EH (cell line): ENCODE measurements around the gene ESPN.
"Not testable (repeated sequence)": the region's sequence is repeated elsewhere in the genome, so short reads cannot be mapped to it uniquely, and the experiment has no call there.

Experiments used
- DNase-seq: peaks from one replicate; pipeline ENCODE4 v3.0.0-alpha.2; 2015; ENCODE audit warnings: low read depth

Gene ESPN

DNA sequence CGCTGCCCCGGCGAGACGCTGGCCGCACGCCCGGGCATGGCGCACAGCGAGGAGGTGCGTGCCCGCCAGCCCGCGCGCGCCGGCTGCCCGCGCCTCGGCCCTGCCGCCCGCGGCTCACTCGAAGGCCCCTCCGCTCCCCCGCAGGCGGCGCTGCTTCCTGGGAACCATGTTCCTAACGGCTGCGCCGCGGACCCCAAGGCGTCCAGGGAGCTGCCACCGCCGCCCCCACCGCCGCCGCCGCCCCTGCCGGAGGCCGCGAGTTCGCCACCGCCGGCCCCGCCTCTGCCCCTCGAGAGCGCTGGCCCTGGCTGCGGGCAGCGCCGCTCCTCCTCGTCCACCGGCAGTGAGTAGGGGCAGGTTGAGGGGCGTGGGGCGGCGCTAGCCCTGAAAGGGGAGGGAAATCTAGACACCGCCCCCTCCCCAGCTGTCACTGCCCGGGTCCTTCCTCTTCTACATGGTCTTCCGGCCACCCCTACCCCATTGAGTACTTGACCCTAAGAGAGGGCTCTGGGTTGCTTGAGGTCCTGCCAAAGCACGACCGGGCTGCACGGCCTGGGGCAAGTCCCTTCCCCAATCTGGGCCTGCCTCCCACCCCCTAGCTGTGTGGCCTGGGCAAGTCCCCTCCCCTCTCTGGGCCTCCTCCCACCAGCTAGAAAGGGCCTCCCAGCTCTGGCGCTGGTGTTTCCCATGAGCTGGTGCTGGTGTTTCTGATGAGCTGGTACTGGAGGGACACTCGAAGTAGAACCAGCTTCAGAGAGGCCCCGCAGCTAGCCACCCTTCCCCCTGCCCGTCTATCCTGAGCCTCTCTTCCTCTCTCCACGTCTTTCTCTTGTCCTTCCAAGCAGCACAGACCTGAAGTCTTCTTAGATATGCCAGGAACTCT lies 24.4 kb downstream of the ESPN start:
- DNase-seq = peak; percentile 25

GRCh38 chr1:6450005-6450450 lies 25.5 kb downstream of the ESPN start:
- no peak for DNase-seq

DNA sequence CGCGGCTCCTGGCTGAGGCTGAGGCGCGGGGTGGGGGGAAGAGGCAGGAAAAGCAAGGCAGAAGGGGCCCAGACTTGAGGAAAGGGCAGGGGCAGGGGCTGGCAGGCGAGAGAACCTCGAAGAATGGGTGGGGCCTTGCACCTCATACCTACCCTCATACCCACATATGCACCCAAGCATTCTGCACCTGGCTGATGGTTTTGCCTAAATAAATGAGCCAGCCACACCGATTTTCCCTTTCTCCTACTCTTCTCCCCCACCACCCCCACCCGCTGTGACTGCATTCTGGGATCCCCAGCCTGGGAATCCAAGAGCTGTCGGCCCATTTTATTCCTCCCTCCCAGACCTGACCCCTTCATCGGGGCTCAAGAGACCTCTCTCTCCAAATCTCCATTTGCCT lies 25.9 kb downstream of the ESPN start:
- DNase-seq = not testable (repeated sequence)

- DNase-seq = no peak
Measured at GRCh38 chr1:6450943-6451373, 26.4 kb downstream of the ESPN start.

DNA sequence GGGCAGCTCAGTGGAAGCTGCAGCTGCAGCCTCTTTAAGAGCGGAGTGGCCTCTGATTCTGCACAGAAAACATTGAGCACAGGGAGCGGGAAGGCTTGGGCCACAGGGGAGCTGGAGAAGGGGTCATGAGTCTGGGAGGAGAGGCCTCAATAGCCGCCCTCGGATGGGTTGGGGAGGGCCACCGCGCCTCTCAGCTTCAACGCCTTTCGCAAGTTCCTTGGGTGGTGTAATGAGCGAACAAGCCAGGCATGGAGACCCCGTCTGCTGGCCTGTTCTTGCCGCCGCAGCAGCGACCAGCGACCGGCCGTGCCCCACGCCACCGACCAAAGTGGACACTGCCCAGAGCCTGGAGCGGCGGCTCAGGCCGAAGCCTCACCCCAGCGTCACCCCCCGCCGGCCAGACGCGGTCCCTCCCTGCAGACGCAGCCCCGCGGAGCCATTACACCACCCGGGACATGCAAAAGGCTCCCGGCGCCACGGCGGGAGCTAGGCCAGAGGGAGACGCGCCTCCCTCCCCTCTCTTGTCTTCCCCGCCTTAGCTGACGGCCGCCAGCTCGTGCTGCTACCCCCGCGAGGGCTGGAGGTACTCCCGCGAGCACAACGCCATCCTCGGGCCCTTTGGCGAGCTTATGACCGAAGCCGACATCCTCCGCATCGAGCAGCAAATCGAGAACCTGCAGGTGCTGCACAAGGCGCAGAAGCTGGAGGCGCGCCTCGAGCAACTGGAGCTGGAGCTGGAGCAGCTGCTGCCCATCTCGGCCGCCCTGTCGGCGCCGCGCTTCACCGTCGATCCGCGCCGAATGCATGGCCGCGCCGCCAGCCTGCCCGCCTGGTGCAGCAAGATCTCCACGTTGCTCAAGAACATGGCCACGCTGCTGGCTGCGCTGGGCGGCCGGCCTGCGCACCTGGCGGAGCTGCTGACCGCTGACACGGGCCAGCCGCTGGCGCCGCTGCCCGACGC lies 29.6 kb downstream of the ESPN start:
- not testable (repeated sequence) for DNase-seq

- no peak for DNase-seq
Measured at GRCh38 chr1:6454856-6455751, 30.5 kb downstream of the ESPN start.

DNA sequence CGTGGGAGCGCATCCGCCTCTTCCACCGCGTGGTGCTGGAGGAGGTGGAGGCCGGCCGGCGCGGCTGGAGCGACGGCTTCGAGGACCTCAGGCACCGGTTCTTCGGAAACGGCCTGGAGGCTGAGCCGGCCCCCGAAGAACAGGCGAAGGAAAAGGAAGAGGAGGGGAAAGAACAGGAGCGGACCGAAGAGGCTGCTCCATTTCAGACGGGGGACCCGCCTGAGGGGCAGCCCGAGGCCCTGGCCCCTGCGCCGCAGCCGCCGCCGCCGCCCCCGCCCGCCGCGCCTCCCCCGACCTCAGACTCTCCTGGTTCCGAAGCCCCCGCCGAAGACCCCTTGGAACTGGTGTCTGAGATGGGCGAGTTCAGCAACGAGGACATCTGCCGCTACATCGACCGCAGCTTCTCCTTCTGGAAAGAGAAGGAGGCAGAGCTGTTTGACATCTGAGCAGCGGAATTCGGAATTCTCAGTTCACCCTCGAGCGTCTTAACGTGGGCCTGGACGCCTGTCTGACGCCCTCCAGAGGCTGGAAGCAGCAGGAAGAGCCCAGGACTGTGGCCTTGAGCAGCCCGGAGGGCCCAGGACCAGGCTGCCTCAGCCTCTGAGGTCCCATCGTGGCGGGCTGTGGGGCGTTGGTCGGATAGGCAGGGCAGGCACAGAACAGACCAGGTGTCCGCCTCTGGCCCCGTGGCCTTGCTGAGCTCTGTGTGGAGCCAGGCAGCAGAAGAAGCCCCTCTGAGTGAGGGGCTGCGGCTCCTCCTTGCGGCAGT lies 31.4 kb downstream of the ESPN start:
- not testable (repeated sequence) for DNase-seq

DNA sequence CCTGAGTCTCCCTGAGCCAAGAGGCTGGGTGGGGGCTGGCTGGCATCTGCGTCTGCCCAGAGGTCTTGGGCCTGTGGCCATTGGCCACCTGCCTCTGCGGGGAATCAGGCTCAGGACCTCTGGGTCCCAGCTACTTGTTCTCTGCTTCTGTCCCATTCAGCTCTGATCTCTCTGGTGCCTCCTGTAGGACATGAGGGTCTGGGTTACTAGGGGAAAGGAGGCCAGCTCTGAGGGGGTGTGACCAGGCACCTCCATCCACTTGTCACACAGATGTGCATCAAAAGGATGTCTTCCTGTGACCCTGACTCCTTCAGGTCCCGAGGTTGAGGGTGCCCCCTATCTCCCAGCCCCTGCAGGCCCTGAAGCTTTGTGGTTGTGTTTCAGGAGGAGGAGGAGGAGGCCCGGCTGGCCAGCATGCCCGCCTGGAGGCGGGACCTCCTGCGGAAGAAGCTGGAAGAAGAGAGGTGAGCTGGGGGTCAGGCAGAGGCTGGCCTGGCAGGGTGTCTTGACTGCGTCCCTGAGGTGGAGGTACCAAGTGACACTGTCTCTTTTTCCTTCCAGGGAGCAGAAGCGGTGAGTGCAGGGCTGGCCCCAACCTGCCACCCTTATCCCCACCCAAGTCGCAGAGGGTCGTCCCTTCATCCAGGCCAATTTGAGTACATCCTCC lies 32.4 kb downstream of the ESPN start:
- DNase-seq = no peak

DNA sequence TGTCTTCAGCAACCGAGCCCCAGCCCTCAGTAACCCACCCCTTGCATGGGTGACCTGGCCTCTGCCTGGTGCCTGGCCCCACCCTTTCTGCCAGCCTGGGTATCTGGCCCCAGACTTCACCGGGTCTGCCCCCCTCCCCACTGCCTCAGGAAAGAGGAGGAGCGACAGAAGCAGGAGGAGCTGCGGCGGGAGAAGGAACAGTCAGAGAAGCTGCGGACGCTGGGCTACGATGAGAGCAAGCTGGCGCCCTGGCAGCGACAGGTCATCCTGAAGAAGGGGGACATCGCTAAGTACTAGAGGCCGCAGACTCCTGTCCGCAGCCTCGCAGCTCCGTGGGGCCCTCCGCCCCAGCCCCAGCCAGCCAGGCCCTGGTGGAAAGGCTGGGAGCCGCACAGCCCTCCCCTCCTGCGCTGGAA lies 35.3 kb downstream of the ESPN start:
- DNase-seq = no peak

- no peak for DNase-seq
Measured at GRCh38 chr1:6460301-6461050, 35.9 kb downstream of the ESPN start.

DNA sequence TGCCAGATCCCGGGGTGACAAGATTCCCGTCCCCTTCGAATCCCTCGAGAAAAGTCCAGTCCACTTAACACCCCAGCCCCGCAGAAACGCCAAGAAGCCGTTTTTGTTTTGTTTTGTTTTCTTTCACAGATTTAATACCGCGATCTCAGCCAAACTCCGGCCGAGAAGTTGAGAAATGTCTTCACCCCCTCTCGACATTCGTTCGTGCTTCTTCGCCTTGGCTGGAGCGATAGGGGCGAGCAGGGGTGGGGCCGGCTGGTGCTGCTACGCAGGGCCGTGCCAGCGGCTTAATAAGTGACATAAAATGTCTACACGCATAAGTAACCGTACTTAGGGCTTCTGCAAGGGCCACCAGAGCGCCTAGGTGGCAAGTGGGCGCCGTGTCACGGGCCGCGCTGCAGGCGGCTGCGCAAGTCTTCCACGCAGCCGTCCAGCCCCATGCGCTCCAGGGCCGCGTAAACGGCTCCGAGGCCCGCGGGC lies 36.5 kb downstream of the ESPN start:
- DNase-seq = no peak

GRCh38 chr1:6461538-6462411 lies 37.2 kb downstream of the ESPN start:
- DNase-seq = no peak

- DNase-seq = no peak
Measured at GRCh38 chr1:6462412-6463119, 38.0 kb downstream of the ESPN start.

- no peak for DNase-seq
Measured at GRCh38 chr1:6463120-6463412, 38.5 kb downstream of the ESPN start.

DNA sequence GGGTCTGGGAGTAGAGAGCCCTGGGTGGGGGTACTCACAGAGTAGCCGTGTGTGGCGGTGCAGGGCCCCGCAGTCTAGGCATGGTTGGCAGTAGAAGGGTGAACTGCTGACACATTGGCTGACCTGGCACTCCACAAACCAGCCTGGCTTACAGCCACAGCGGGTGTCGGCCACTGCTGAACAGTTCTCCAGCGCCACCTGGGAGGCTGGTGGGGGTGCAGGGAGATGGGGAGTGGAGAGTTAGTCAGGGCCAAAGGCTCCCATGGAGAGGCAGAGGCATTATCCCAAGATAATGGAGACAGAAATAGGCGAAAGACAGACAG lies 39.9 kb downstream of the ESPN start:
- DNase-seq = no peak

DNA sequence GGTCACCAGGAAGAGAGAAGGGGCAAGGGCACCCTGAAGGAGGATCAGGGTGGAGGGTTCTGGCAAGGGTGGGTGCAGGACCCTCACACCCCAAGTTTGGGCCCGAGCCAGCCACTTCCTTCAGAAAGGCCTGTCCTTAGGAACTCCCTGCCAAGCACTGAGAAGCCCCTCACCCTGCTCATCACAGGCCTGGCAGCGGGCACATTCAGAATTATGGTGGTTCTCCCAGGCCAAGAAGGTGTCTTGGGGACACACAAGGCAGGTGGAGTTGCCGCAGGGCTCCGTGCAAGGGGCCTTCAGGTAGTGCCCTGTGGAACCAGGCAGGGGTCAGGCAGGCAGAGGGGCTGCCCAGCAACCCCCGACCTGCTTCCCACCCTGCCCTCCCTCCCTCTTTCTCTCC lies 40.3 kb downstream of the ESPN start:
- DNase-seq = no peak

DNA sequence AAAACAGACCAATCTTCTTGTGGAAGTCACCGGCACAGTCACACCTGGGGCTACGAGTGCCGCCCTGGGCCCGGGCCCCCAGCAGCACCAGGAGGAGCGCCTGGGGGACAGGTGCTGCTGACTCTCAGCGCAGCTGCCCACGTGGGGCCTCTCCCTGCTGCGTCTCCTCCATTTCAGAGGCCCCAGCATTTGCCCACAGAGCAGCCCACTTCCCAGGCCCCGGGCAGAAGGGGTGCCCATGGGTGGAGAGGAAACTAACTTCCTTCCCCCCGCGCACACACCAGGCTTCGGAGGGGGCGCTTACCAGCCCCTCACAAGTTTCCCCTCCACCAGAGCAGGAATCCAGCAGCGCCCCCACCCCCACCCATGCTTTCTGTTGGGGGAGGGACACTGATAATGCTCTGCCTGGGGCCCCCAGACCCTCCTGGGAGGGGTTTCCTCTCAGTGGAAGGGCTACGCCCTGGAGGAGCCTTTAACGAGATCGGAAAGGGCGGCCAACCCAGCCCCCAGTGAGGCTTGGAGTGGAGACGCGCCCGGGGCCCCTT lies 41.0 kb downstream of the ESPN start:
- DNase-seq = no peak

GRCh38 chr1:6466023-6466422 lies 41.4 kb downstream of the ESPN start, which contains the start of gene TNFRSF25:
TSS of gene TNFRSF25 (minus strand) at chr1:6466173. CDS start at chr1:6466107, 66 bp downstream.
- no peak for DNase-seq
